Prostate gland (tissue), 2 donors: Measurements from ENCODE around the gene ANGPTL8.

ENCODE experiments used
- POLR2A ChIP-seq: fragments of 450-650 bp; IDR thresholded peaks from one replicate; pipeline ENCODE4 v1.6.1; 2016; ENCODE audit warnings: antibody characterized with exemption, mild to moderate bottlenecking
- TF ChIP-seq, protein P1 (sequence below), 4 experiments: fragments of 200-600 bp in 2 of 4; fragments of 450-650 bp in 2 of 4; sonication (generic) in 2 of 4; IDR thresholded peaks; 1 replicate in 3 of 4; 2 replicates in 1 of 4; pipeline ENCODE4 v1.5.1; 2016 to 2019; ENCODE audit warnings: antibody characterized with exemption in 4 of 4, mild to moderate bottlenecking in 2 of 4, moderate library complexity in 2 of 4

DNA sequence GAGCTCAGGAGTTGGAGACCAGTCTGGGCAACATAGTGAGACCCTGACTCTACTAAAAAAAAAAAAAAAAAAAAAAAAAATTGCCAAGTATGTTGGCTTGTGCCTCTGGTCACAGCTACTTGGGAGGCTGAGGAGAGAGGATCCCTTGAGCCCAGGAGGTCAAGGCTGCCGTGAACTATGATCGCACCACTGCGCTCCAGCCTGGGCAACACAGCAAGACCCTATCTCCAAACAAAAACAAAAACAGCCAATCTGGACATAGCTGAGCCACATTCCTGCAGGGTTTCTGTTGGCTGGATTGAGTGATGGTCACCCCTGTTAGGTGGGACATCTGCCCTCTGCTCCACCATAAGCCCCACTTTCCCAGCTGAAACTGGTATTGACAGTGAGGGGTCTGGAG, 13.6 kb upstream of the ANGPTL8 start:
- TF ChIP-seq, protein P1, sequence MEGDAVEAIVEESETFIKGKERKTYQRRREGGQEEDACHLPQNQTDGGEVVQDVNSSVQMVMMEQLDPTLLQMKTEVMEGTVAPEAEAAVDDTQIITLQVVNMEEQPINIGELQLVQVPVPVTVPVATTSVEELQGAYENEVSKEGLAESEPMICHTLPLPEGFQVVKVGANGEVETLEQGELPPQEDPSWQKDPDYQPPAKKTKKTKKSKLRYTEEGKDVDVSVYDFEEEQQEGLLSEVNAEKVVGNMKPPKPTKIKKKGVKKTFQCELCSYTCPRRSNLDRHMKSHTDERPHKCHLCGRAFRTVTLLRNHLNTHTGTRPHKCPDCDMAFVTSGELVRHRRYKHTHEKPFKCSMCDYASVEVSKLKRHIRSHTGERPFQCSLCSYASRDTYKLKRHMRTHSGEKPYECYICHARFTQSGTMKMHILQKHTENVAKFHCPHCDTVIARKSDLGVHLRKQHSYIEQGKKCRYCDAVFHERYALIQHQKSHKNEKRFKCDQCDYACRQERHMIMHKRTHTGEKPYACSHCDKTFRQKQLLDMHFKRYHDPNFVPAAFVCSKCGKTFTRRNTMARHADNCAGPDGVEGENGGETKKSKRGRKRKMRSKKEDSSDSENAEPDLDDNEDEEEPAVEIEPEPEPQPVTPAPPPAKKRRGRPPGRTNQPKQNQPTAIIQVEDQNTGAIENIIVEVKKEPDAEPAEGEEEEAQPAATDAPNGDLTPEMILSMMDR (IDR thresholded peaks at IDR 0.05): no peak
- no peak for TF ChIP-seq POLR2A
